Naive thymus-derived CD4-positive, alpha-beta T cell (primary cell): ENCODE results near the gene ARRDC2. TPM values are rescaled to one million over a fixed set of nuclear protein-coding genes. Genes with fewer than 3 reads are reported as not detected.

ENCODE experiments used
- ATAC-seq: fragments of 150-1000 bp; cut with Tn5 transposase; 2 replicates; pipeline ENCODE4 v1.10.0; 2021; ENCODE audit warnings: mild to moderate bottlenecking, moderate library complexity
- CTCF ChIA-PET: fragments of 350-600 bp; sonication (Branson Sonifier 250); formaldehyde crosslinking; loops from one replicate; lab custom pipeline; 2021; ENCODE audit warnings: antibody characterized with exemption; lab: Charles Lee
- POLR2A ChIA-PET: fragments of 350-600 bp; sonication (Branson Sonifier 250); formaldehyde crosslinking; loops from one replicate; lab custom pipeline; 2021; ENCODE audit warnings: antibody characterized with exemption, inconsistent platforms; lab: Charles Lee
- DNase-seq, 9 donors: peaks; one replicate each; pipeline versions ENCODE4 v3.0.0 to v3.0.0-alpha.2; 2020 to 2022; ENCODE audit warnings: mixed read lengths in 1 of 9
- H3K27ac ChIP-seq: one replicate; pipeline ENCODE4 v1.7.0; 2013; ENCODE audit warnings: mild to moderate bottlenecking, low read depth, low read length, moderate library complexity
- H3K27me3 ChIP-seq, 2 donors: one replicate each; pipeline ENCODE4 v1.7.0; 2013; ENCODE audit warnings: low read length in 2 of 2, mild to moderate bottlenecking in 2 of 2, moderate library complexity in 2 of 2; ENCODE audit not compliant: control insufficient read depth in 2 of 2, insufficient read depth in 2 of 2
- H3K36me3 ChIP-seq, 3 experiments: 1 replicate in 2 of 3; 2 replicates in 1 of 3; pipeline ENCODE4 v1.7.0; 2013; ENCODE audit warnings: low read length in 3 of 3, mild to moderate bottlenecking in 3 of 3, moderate library complexity in 1 of 3; ENCODE audit not compliant: insufficient read depth in 3 of 3, control insufficient read depth in 2 of 3
- H3K4me1 ChIP-seq, 2 donors: one replicate each; pipeline ENCODE4 v1.7.0; 2013; ENCODE audit warnings: low read length in 2 of 2, mild to moderate bottlenecking in 2 of 2, moderate library complexity in 1 of 2; ENCODE audit not compliant: control insufficient read depth in 2 of 2, insufficient read depth in 2 of 2
- H3K4me3 ChIP-seq: 2 replicates; pipeline ENCODE4 v1.7.0; 2013; ENCODE audit warnings: mild to moderate bottlenecking, low read length
- H3K9me3 ChIP-seq, 3 experiments: 1 replicate in 2 of 3; 2 replicates in 1 of 3; pipeline ENCODE4 v1.7.0; 2013; ENCODE audit warnings: low read length in 3 of 3; ENCODE audit not compliant: control insufficient read depth in 2 of 3
- H3K27ac Mint-ChIP-seq, 9 donors: one replicate each; pipeline ENCODE4 v1.8.0; 2020 to 2022; ENCODE audit warnings: mixed read lengths in 9 of 9, mild to moderate bottlenecking in 8 of 9, moderate library complexity in 5 of 9, inconsistent platforms in 2 of 9
- H3K27me3 Mint-ChIP-seq, 5 donors: one replicate each; pipeline ENCODE4 v1.8.0; 2021 to 2022; ENCODE audit warnings: mixed read lengths in 5 of 5, mild to moderate bottlenecking in 1 of 5
- H3K36me3 Mint-ChIP-seq, 5 donors: one replicate each; pipeline ENCODE4 v1.8.0; 2020 to 2022; ENCODE audit warnings: mixed read lengths in 5 of 5, mild to moderate bottlenecking in 3 of 5, inconsistent platforms in 1 of 5
- H3K4me1 Mint-ChIP-seq, 7 donors: one replicate each; pipeline ENCODE4 v1.8.0; 2020 to 2022; ENCODE audit warnings: mixed read lengths in 7 of 7, mild to moderate bottlenecking in 3 of 7, inconsistent platforms in 1 of 7
- H3K4me3 Mint-ChIP-seq, 10 donors: one replicate each; pipeline ENCODE4 v1.8.0; 2020 to 2022; ENCODE audit warnings: mild to moderate bottlenecking in 10 of 10, mixed read lengths in 10 of 10, moderate library complexity in 6 of 10, inconsistent platforms in 2 of 10
- H3K9me3 Mint-ChIP-seq, 11 donors: one replicate each; pipeline ENCODE4 v1.8.0; 2020 to 2022; ENCODE audit warnings: mixed read lengths in 11 of 11, mild to moderate bottlenecking in 4 of 11, inconsistent platforms in 1 of 11, moderate library complexity in 1 of 11
- intact Hi-C, 2 donors: fragments of 100-400 bp; cut with micrococcal nuclease; formaldehyde crosslinking; loops; one replicate each; pipeline ENCODE4 v1.15.1; 2023
- polyA plus RNA-seq, 2 donors: library from polyadenylated mRNA; unstranded; fragments of 300-500 nt; fragmentation: Illumina TruSeq; gene quantifications; one replicate each; pipeline ENCODE4 v1.2.3, GENCODE V29; 2021
- total RNA-seq, 6 experiments: library from RNA in 5 of 6; stranded (reverse) in 5 of 6; gene quantifications; 1 replicate in 5 of 6; 2 replicates in 1 of 6; pipeline ENCODE4 v1.2.3 and lab custom pipeline; 2021 to 2026

Gene ARRDC2
- total and polyA plus RNA-seq, 7 experiments from 2014 or later = 31.8 to 237 (median 146) TPM

DNA sequence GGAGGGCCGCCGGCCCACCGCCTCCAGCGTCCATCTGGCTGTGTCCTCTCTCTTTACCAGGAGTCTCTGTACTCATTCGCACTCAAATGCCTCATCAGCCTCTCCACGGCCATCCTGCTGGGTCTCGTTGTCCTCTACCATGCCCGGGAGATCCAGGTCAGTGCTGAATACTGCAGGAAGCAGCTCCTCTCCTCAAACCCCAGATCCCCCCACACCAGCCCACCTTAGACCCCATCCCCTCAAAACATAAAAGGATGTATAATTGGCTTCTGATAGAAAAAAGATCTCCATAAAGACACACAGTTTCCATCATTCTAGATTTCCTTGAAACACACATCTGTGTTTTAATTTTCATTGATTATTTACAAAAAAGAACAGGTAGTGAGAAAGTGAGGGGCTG, 32.9 kb upstream of the ARRDC2 start:
- no peaks in the 10 kb centered on the region for H3K9me3 ChIP-seq
- Mint-ChIP-seq H3K9me3 (no peaks in the 10 kb centered on the region), H3K4me1 (peaks cover 0 to 4% (median 0%) of the 10 kb centered on the region in 7 donors), H3K36me3 (no peaks in the 10 kb centered on the region), H3K4me3 (no peak overlapping the region), H3K27me3 (peaks cover 0 to 16% (median 0%) of the 10 kb centered on the region in 5 donors), H3K27ac (no peak overlapping the region)
- ChIA-PET CTCF (interaction anchor here (1.0 kb wide), 1 partner anchor 22 kb away, joined by 3 read pairs; no protein-coding TSS in a partner anchor), POLR2A (interaction anchor here (0.6 kb wide), 1 partner anchor 542 kb away, joined by 3 read pairs; no protein-coding TSS in a partner anchor)
- intact Hi-C loops = no loop called here
- H3K4me1 ChIP-seq = no peaks in the 10 kb centered on the region
- no peak for DNase-seq
- no peak overlapping the region for H3K27ac ChIP-seq
- no peaks in the 10 kb centered on the region for H3K27me3 ChIP-seq
- H3K36me3 ChIP-seq = no peaks in the 10 kb centered on the region
- H3K4me3 ChIP-seq = no peak overlapping the region
- no peak for ATAC-seq

DNA sequence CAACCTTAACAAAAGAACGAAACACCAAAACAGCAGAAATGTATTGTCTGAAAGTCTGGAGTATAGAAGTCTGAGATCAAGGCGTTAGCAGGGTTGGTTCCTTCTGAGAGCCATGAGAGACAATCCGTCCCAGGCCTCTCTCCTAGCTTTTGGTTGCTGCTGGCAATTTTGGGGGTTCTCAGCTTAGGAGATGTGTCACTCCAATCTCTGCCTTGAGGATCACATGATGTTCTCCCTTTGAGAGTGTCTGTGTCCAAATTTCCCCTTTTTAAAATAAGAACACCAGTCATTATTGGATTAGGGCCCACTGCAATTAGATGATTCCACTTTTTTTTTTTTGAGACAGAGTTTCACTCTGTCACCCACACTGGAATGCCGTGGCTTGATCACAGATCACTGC, 30.9 kb upstream of the ARRDC2 start:
- Histone ChIP-seq H3K36me3 (no peaks in the 10 kb centered on the region), H3K4me3 (no peak overlapping the region), H3K9me3 (no peaks in the 10 kb centered on the region), H3K4me1 (no peaks in the 10 kb centered on the region), H3K27me3 (no peaks in the 10 kb centered on the region), H3K27ac (no peak overlapping the region)
- CTCF ChIA-PET = interaction anchor here (0.6 kb wide), 1 partner anchor 211 kb away, joined by 3 read pairs; no protein-coding TSS in a partner anchor
- Mint-ChIP-seq H3K4me1 (peaks cover 0 to 6% (median 0%) of the 10 kb centered on the region in 7 donors), H3K27me3 (peaks cover 5 to 22% (median 10%) of the 10 kb centered on the region in 5 donors), H3K4me3 (no peak overlapping the region), H3K9me3 (no peaks in the 10 kb centered on the region), H3K27ac (no peak overlapping the region), H3K36me3 (no peaks in the 10 kb centered on the region)
- no peak for DNase-seq
- ATAC-seq = no peak
- POLR2A ChIA-PET = no interaction called here
- intact Hi-C loops = no loop called here

DNA sequence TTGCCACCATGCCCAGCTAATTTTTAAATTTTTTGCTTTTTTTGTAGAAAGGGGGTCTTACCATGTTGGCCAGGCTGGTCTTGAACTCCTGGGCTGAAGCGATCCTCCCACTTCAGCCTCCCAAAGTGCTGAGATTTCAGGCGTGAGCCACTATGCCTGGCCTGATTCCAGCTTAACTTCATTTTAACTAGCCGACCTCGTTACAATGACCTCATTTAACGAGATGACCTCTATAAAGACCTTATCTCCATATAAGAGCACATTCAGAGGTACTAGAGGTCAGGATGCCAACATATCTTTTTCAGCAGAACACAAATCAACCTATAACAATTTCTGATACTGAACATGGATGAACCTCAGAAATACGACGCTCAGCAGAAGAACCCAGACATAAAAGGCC, 30.5 kb upstream of the ARRDC2 start:
- peaks cover 0 to 6% (median 0%) of the 10 kb centered on the region in 7 donors for H3K4me1 Mint-ChIP-seq
- H3K27ac Mint-ChIP-seq = peak overlapping the region in 1 of 9 donors; percentile 15
- Histone ChIP-seq H3K27me3 (no peaks in the 10 kb centered on the region), H3K36me3 (no peaks in the 10 kb centered on the region), H3K4me1 (no peaks in the 10 kb centered on the region), H3K4me3 (no peak overlapping the region), H3K9me3 (no peaks in the 10 kb centered on the region), H3K27ac (no peak overlapping the region)
- no peaks in the 10 kb centered on the region for H3K36me3 Mint-ChIP-seq
- no peak overlapping the region for H3K4me3 Mint-ChIP-seq
- H3K9me3 Mint-ChIP-seq = no peaks in the 10 kb centered on the region
- H3K27me3 Mint-ChIP-seq = peaks cover 5 to 22% (median 10%) of the 10 kb centered on the region in 5 donors
- ATAC-seq (no peak), DNase-seq (no peak)
- ChIA-PET POLR2A (no interaction called here), CTCF (no interaction called here)
- intact Hi-C loops = no loop called here

GRCh38 chr19:17981611-17982010, 26.4 kb upstream of the ARRDC2 start:
- H3K4me3 ChIP-seq = no peak overlapping the region
- no peaks in the 10 kb centered on the region for H3K27me3 ChIP-seq
- no peak overlapping the region for H3K27ac Mint-ChIP-seq

DNA sequence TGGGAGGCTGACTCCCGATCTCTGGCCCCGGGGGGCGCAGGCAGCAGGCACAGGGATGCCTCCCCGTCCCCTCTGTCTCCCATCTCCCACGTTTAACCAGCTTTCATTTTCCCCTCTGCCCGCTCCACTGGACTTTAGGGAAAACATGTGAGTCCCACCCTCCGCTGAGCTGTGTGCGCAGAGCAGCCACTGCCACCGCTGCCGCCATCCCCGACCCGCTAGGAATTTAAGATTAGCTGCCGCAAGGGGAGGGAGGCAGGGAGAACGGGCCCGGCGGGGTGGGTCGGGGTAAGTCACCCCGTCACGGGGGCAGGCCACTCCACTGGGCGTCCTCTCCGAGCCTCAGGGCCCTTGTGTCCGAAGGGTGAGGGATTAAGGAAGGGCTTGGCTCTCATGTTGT, 25.5 kb upstream of the ARRDC2 start:
- Histone ChIP-seq H3K9me3 (no peaks in the 10 kb centered on the region), H3K36me3 (no peaks in the 10 kb centered on the region), H3K4me3 (no peak overlapping the region), H3K27me3 (no peaks in the 10 kb centered on the region), H3K4me1 (no peaks in the 10 kb centered on the region), H3K27ac (no peak overlapping the region)
- POLR2A ChIA-PET = no interaction called here
- Mint-ChIP-seq H3K4me3 (no peak overlapping the region), H3K27me3 (peaks cover 5 to 20% (median 10%) of the 10 kb centered on the region in 5 donors), H3K4me1 (peaks cover 0 to 9% (median 0%) of the 10 kb centered on the region in 7 donors), H3K36me3 (no peaks in the 10 kb centered on the region), H3K9me3 (no peaks in the 10 kb centered on the region), H3K27ac (no peak overlapping the region)
- intact Hi-C loops = no loop called here
- CTCF ChIA-PET = interaction anchor here (1.4 kb wide), 1 partner anchor 36 kb away, joined by 3 read pairs; no protein-coding TSS in a partner anchor
- ATAC-seq (no peak), DNase-seq (no peak)

More at GRCh38 chr19:17981611-17982010, 26.4 kb upstream of the ARRDC2 start:
- POLR2A ChIA-PET = no interaction called here
- CTCF ChIA-PET = no interaction called here
- ATAC-seq (no peak), DNase-seq (no peak)
- Mint-ChIP-seq H3K4me1 (peaks cover 0 to 9% (median 0%) of the 10 kb centered on the region in 7 donors), H3K4me3 (no peak overlapping the region), H3K9me3 (no peaks in the 10 kb centered on the region), H3K36me3 (no peaks in the 10 kb centered on the region), H3K27me3 (peaks cover 5 to 22% (median 10%) of the 10 kb centered on the region in 5 donors)
- H3K4me1 ChIP-seq = no peaks in the 10 kb centered on the region
- H3K27ac ChIP-seq = no peak overlapping the region
- intact Hi-C loops = no loop called here
- no peaks in the 10 kb centered on the region for H3K9me3 ChIP-seq
- H3K36me3 ChIP-seq = no peaks in the 10 kb centered on the region

DNA sequence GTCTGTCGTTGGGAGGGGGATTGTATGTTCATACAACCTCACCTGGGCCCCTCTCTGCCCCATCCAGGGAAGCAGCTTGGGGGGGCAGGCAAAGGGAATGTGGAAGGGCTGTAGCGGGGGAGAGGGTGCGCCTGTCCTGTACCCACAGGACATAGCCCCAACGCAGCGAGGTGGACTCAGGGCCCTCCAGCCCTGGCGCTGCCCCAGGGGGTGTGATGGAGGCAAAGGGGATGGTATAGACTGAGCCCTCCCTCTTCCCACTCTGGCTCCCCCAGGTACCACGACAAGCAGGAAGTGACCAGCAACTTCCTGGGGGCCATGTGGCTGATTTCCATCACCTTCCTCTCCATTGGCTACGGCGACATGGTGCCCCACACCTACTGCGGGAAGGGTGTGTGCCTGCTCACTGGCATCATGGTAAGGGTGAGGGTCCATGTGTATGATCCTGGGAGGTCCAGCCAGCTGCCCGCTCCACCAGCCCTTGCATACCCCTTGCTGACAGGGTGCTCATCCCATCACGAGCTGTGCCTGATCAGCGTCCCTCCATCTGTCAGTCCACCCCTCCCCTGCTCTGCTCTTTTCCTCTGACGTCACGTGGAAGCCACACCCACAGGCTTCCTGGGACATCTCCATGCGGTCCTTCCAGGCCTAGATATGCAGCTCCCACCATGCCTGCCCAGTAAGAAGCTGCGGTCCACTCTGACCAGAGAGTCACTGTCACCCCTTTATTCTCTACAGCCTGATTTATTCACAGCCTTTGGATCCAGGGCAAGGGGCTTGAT, 22.7 kb upstream of the ARRDC2 start:
- POLR2A ChIA-PET = no interaction called here
- intact Hi-C loops = no loop called here
- H3K27ac Mint-ChIP-seq = peak overlapping the region in 1 of 9 donors; percentile 41

More for the DNA sequence above, 22.7 kb upstream of the ARRDC2 start:
- DNase-seq (no peak), ATAC-seq (no peak)
- Mint-ChIP-seq H3K4me3 (no peak overlapping the region), H3K4me1 (peaks cover 0 to 7% (median 0%) of the 10 kb centered on the region in 7 donors), H3K36me3 (no peaks in the 10 kb centered on the region), H3K27me3 (peaks cover 4 to 11% (median 5%) of the 10 kb centered on the region in 5 donors), H3K9me3 (no peaks in the 10 kb centered on the region)
- Histone ChIP-seq H3K27me3 (no peaks in the 10 kb centered on the region), H3K36me3 (no peaks in the 10 kb centered on the region), H3K9me3 (no peaks in the 10 kb centered on the region), H3K4me1 (no peaks in the 10 kb centered on the region), H3K4me3 (no peak overlapping the region), H3K27ac (no peak overlapping the region)
- CTCF ChIA-PET = no interaction called here
